Lower leg skin (tissue), 4 donors: ENCODE measurements around the gene SH3BP2. TPM values are rescaled to one million over a fixed set of nuclear protein-coding genes. Genes with fewer than 3 reads are reported as not detected.

Experiments
- DNase-seq, 2 donors: peaks; one replicate each; pipeline ENCODE4 v3.0.0-alpha.2; 2019; ENCODE audit warnings: low spot score in 2 of 2
- H3K4me3 ChIP-seq: fragments of 200-600 bp; sonication (generic); 2 replicates; pipeline ENCODE4 v1.5.1; 2017; ENCODE audit warnings: mild to moderate bottlenecking, low read depth; ENCODE audit not compliant: poor library complexity, severe bottlenecking
- CTCF ChIP-seq, 3 donors: fragments of 450-650 bp; IDR thresholded peaks; one replicate each; pipeline ENCODE4 v1.5.1; 2016; ENCODE audit warnings: antibody characterized with exemption in 3 of 3, mild to moderate bottlenecking in 3 of 3, moderate library complexity in 2 of 3
- POLR2A ChIP-seq, 2 donors: fragments of 450-650 bp; IDR thresholded peaks; one replicate each; pipeline ENCODE4 v1.6.1; 2016 to 2017; ENCODE audit warnings: antibody characterized with exemption in 2 of 2, mild to moderate bottlenecking in 1 of 2, moderate library complexity in 1 of 2
- WGBS, 2 donors: methylation state at CpG; one replicate each; pipeline ENCODE4 v1.1.5; 2018; 5-methylcytosine and 5-hydroxymethylcytosine counted together
- intact Hi-C: fragments of 100-400 bp; cut with DNase I; formaldehyde crosslinking; loops from one replicate; pipeline ENCODE4 v1.15.0; 2023; ENCODE audit warnings: low total_unique reads
- total RNA-seq, 4 donors: library from RNA; depleted of rRNA; stranded (reverse); fragments of >200 nt; gene quantifications; one replicate each; pipeline ENCODE4 v1.1.0, GENCODE V29; 2016

The SH3BP2 gene
- total RNA-seq, 4 donors from 2014 or later: 106 to 291 (median 178) TPM

DNA sequence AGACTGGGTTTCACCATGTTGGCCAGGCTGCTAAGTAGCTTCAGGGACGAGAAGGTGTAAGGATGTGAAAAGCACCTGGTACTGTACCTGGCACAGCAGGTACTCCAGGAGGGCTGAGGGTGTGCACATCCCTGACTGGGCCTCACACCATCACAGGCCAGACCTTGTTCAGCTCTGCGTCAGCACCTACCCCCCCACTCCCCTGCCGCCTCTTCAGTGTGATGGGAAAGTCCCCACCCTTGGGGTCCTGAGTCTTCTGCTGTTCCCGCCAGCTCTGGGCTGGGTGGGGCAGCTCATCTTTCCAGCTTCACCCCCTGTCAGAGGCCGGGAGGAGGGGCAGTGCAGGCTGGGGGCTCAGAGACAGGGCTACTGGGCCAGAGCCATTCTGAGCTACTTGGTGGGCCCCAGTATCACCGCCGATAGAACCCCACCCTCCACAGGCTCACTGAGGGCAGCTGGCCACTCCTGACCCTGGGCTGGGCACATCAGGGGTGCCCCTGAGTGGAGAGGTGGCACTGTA is 6.7 kb upstream of the SH3BP2 start:
- H3K4me3 ChIP-seq: no peak overlapping the region
- peak in 1 of 2 donors; percentile 82 for DNase-seq
- intact Hi-C loops: no loop called here
- TF ChIP-seq POLR2A (IDR thresholded peaks at IDR 0.05) (no peak), CTCF (IDR thresholded peaks at IDR 0.05) (no peak)
- WGBS, 2 donors: 77 to 83% methylated on average over 7 of the region's 7 CpGs

- TF ChIP-seq CTCF (IDR thresholded peaks at IDR 0.05) (no peak), POLR2A (IDR thresholded peaks at IDR 0.05) (no peak)
- peak in 1 of 2 donors; percentile 89 for DNase-seq
- H3K4me3 ChIP-seq: no peak overlapping the region
- 85 to 91% methylated on average over 6 to 9 of the region's 9 CpGs for WGBS, 2 donors
- intact Hi-C loops: no loop called here
Measured at GRCh38 chr4:2786794-2787229, 6.1 kb upstream of the SH3BP2 start.

GRCh38 chr4:2787230-2788100 is 5.4 kb upstream of the SH3BP2 start:
- no peak for TF ChIP-seq CTCF (IDR thresholded peaks at IDR 0.05)
- TF ChIP-seq POLR2A (IDR thresholded peaks at IDR 0.05): no peak
- peak; percentile 37 to 90 for DNase-seq
- 60 to 76% methylated on average over 17 to 18 of the region's 18 CpGs for WGBS, 2 donors

GRCh38 chr4:2788101-2788500 is 4.8 kb upstream of the SH3BP2 start:
- TF ChIP-seq CTCF (IDR thresholded peaks at IDR 0.05) (no peak), POLR2A (IDR thresholded peaks at IDR 0.05) (no peak)
- intact Hi-C loops: no loop called here
- 82 to 87% methylated on average over 6 to 7 of the region's 7 CpGs for WGBS, 2 donors
- H3K4me3 ChIP-seq: no peak overlapping the region
- DNase-seq: peak in 1 of 2 donors; percentile 71

More at GRCh38 chr4:2787230-2788100, 5.4 kb upstream of the SH3BP2 start:
- intact Hi-C loops: no loop called here
- no peak overlapping the region for H3K4me3 ChIP-seq

GRCh38 chr4:2788532-2789103 is 4.3 kb upstream of the SH3BP2 start:
- H3K4me3 ChIP-seq: no peak overlapping the region
- intact Hi-C loops: no loop called here
- peak in 1 of 2 donors; percentile 88 for DNase-seq
- 68 to 86% methylated on average over 4 of the region's 4 CpGs for WGBS, 2 donors
- TF ChIP-seq POLR2A (IDR thresholded peaks at IDR 0.05): no peak
- TF ChIP-seq CTCF (IDR thresholded peaks at IDR 0.05): no peak
